Tibial artery (tissue), 4 donors: ENCODE measurements around the gene EPB41L5.

Source experiments
- DNase-seq, 2 donors: peaks; one replicate each; pipeline ENCODE4 v3.0.0-alpha.2; 2019
- H3K27ac ChIP-seq, 2 donors: fragments of 200-600 bp; sonication (generic) in 1 of 2; 1 replicate in 1 of 2; 2 replicates in 1 of 2; pipeline ENCODE4 v1.5.1; 2018 to 2019; ENCODE audit warnings: mild to moderate bottlenecking in 1 of 2
- H3K27me3 ChIP-seq, 2 donors: fragments of 200-600 bp; sonication (generic) in 1 of 2; one replicate each; pipeline versions ENCODE4 v1.5.1 to v1.6.0; 2016 to 2019
- H3K36me3 ChIP-seq, 3 donors: fragments of 200-600 bp; sonication (generic) in 2 of 3; one replicate each; pipeline ENCODE4 v1.5.1; 2016 to 2019; ENCODE audit warnings: mild to moderate bottlenecking in 2 of 3
- H3K4me1 ChIP-seq, 4 donors: fragments of 200-600 bp; sonication (generic) in 2 of 4; 1 replicate in 3 of 4; 2 replicates in 1 of 4; pipeline ENCODE4 v1.5.1; 2016 to 2019
- H3K4me3 ChIP-seq, 2 donors: fragments of 200-600 bp; sonication (generic) in 1 of 2; 1 replicate in 1 of 2; 2 replicates in 1 of 2; pipeline ENCODE4 v1.5.1; 2018 to 2019; ENCODE audit warnings: mild to moderate bottlenecking in 2 of 2
- H3K9me3 ChIP-seq, 3 donors: fragments of 200-600 bp; sonication (generic) in 1 of 3; one replicate each; pipeline ENCODE4 v1.5.1; 2016 to 2019
- CTCF ChIP-seq, 2 experiments: fragments of 200-600 bp in 1 of 2; fragments of 450-650 bp in 1 of 2; IDR thresholded peaks; one replicate each; pipeline ENCODE4 v1.5.1; 2017 to 2019; ENCODE audit warnings: antibody characterized with exemption in 2 of 2, mild to moderate bottlenecking in 1 of 2, moderate library complexity in 1 of 2
- intact Hi-C: fragments of 100-400 bp; cut with DNase I; formaldehyde crosslinking; loops from one replicate; pipeline ENCODE4 v1.15.0; 2023; ENCODE audit warnings: low total_unique reads

EPB41L5 gene

DNA sequence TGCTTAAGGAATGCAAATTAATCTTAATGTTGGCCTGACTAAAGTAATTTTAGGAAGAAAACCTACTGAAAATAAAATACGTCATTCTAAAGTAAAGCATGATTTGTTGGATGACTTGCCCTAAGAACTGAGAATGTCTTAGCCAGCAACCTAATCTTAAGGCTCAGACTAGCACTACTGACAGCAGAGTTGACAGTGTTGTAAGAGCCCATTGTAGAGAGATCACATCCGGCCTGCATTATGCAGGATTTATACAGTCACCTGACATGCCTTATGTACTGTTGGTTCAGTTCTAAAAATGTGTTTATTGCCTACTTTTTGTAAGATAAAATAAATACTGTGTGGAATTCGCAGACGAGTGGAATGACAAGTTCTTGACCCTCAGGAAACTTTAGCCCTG lies 128.0 kb downstream of the EPB41L5 start:
- H3K27me3 ChIP-seq = no peaks in the 10 kb centered on the region
- intact Hi-C loops = no loop called here
- DNase-seq = no peak
- peaks cover 0 to 12% (median 6%) of the 10 kb centered on the region in 3 donors for H3K36me3 ChIP-seq
- no peak overlapping the region for H3K27ac ChIP-seq
- H3K9me3 ChIP-seq = no peaks in the 10 kb centered on the region
- H3K4me1 ChIP-seq = no peaks in the 10 kb centered on the region
- no peak for TF ChIP-seq CTCF (IDR thresholded peaks at IDR 0.05)
- H3K4me3 ChIP-seq = no peak overlapping the region

DNA sequence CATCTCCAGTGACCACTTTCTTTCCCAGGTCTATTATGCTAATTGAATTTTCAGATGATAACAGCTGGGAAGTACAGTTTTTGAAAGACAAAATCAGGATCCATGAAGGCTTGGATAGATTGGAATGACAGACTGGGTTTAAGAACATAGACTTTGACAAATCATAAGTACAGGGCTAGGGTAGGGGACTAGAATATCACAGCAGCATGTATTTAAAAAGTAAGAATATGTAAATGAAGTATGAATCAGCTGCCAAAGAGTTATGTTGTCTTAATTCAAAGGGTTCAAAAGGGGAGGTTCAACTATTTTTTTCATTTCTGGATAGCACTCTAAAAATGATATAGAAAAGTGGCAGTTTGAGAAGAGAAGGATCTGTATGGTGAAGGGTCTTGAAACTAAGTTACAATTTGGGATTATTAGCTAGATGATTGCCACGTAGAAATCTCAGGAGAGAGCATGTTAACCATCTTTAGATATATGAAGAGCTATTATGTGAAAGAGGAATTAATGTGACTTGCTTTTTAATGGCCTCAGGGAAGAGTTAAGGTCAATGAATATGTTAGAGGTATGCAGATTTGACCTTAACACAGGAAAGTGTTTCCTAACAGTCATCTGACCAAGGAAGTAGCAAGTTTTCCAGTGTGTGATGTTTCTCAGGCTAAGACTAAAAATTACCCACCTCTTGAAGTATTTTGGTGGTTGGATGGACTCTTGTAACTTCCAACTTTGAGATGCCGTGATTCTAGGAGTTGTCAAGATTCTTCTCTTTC lies 128.6 kb downstream of the EPB41L5 start:
- intact Hi-C loops = no loop called here
- peaks cover 0 to 18% (median 6%) of the 10 kb centered on the region in 3 donors for H3K36me3 ChIP-seq
- no peak for DNase-seq

GRCh38 chr2:120142528-120143219 lies 129.8 kb downstream of the EPB41L5 start:
- Histone ChIP-seq H3K9me3 (no peaks in the 10 kb centered on the region), H3K27me3 (no peaks in the 10 kb centered on the region), H3K36me3 (peaks cover 0 to 23% (median 6%) of the 10 kb centered on the region in 3 donors), H3K4me1 (no peaks in the 10 kb centered on the region), H3K27ac (no peak overlapping the region), H3K4me3 (no peak overlapping the region)
- no peak for DNase-seq
- TF ChIP-seq CTCF (IDR thresholded peaks at IDR 0.05) = no peak
- intact Hi-C loops = no loop called here

More for the DNA sequence above, 128.6 kb downstream of the EPB41L5 start:
- H3K27ac ChIP-seq = no peak overlapping the region
- no peak for TF ChIP-seq CTCF (IDR thresholded peaks at IDR 0.05)
- no peaks in the 10 kb centered on the region for H3K27me3 ChIP-seq
- no peaks in the 10 kb centered on the region for H3K9me3 ChIP-seq
- H3K4me3 ChIP-seq = no peak overlapping the region
- no peaks in the 10 kb centered on the region for H3K4me1 ChIP-seq

GRCh38 chr2:120148229-120148628 lies 135.4 kb downstream of the EPB41L5 start:
- Histone ChIP-seq H3K36me3 (peaks cover 23 to 47% (median 25%) of the 10 kb centered on the region in 3 donors), H3K9me3 (peaks cover 0 to 22% (median 10%) of the 10 kb centered on the region in 3 donors), H3K4me3 (no peak overlapping the region), H3K27me3 (no peaks in the 10 kb centered on the region), H3K4me1 (no peaks in the 10 kb centered on the region), H3K27ac (no peak overlapping the region)
- no peak for TF ChIP-seq CTCF (IDR thresholded peaks at IDR 0.05)
- intact Hi-C loops = no loop called here
- DNase-seq = no peak

GRCh38 chr2:120148669-120149068 lies 135.8 kb downstream of the EPB41L5 start:
- peaks cover 23 to 47% (median 25%) of the 10 kb centered on the region in 3 donors for H3K36me3 ChIP-seq
- H3K4me1 ChIP-seq = no peaks in the 10 kb centered on the region
- no peak for DNase-seq
- no peaks in the 10 kb centered on the region for H3K27me3 ChIP-seq
- intact Hi-C loops = no loop called here
- no peak overlapping the region for H3K4me3 ChIP-seq
- no peak for TF ChIP-seq CTCF (IDR thresholded peaks at IDR 0.05)
- H3K9me3 ChIP-seq = peaks cover 0 to 22% (median 10%) of the 10 kb centered on the region in 3 donors
- H3K27ac ChIP-seq = no peak overlapping the region
